HCT116 (cell line): ENCODE results near the gene UBE3C. TPM values are rescaled to one million over a fixed set of nuclear protein-coding genes. Genes with fewer than 3 reads are reported as not detected.

ENCODE experiments used
- ATAC-seq: fragments of 200-7000 bp; cut with Tn5 transposase; 2 replicates; pipeline ENCODE4 v1.9.1; 2020; ENCODE audit warnings: mild to moderate bottlenecking, moderate library complexity
- BruUV-seq: library from RNA; stranded (reverse); fragments of 400-500 nt; replicated peaks from 2 replicates; lab custom pipeline; 2021; lab: Mats Ljungman, UMichigan
- CTCF ChIA-PET: fragments of 300-600 bp; sonication (Branson Sonifier 250); formaldehyde crosslinking; loops from one replicate; lab custom pipeline; 2021; ENCODE audit warnings: antibody characterized with exemption; lab: Charles Lee
- POLR2A ChIA-PET: fragments of 300-600, 350-600 bp; sonication (Branson Sonifier 250); formaldehyde crosslinking; loops from one replicate; lab custom pipeline; 2021; ENCODE audit warnings: antibody characterized with exemption; lab: Charles Lee
- RAD21 ChIA-PET, 2 experiments: fragments of 300-600 bp; sonication (Branson Sonifier 250); formaldehyde crosslinking; loops; one replicate each; lab custom pipeline; 2023; ENCODE audit warnings: low total read pairs in 2 of 2; ENCODE audit not compliant: uncharacterized antibody in 2 of 2, unreplicated experiment in 2 of 2, low non-redundant PET in 1 of 2; lab: Charles Lee
- DNase-seq: peaks from one replicate; pipeline ENCODE4 v3.0.0-alpha.2; 2010; ENCODE audit warnings: low read depth, low spot score
- H2AFZ ChIP-seq: fragments of 200-600 bp; shearing (Covaris generic), sonication (generic); 2 replicates; pipeline ENCODE4 v1.6.1; 2017; ENCODE audit warnings: low read depth, mixed run types, mixed read lengths, antibody characterized with exemption, low read length; ENCODE audit not compliant: poor library complexity, severe bottlenecking
- H3K27ac ChIP-seq: 2 replicates; pipeline ENCODE4 v1.5.1; 2012; ENCODE audit warnings: low read depth, low read length
- H3K27me3 ChIP-seq: fragments of 200-600 bp; sonication (generic); 2 replicates; pipeline ENCODE4 v1.6.1; 2016; ENCODE audit warnings: mixed run types, low read length, mixed read lengths; ENCODE audit not compliant: insufficient read depth
- H3K36me3 ChIP-seq, 2 experiments: fragments of 200-500 bp in 1 of 2; fragments of 200-600 bp in 1 of 2; sonication (Bioruptor generic) in 1 of 2; sonication (generic) in 1 of 2; 2 replicates each; pipeline versions ENCODE4 v1.5.1 to v1.6.1; 2014 to 2016; ENCODE audit warnings: low read length in 2 of 2, inconsistent platforms in 1 of 2, mixed read lengths in 1 of 2, mixed run types in 1 of 2; ENCODE audit not compliant: insufficient read depth in 2 of 2, control insufficient read depth in 1 of 2
- H3K4me1 ChIP-seq, 2 experiments: fragments of 200-600 bp in 1 of 2; sonication (generic) in 1 of 2; 2 replicates each; pipeline versions ENCODE4 v1.5.1 to v1.6.1; 2012 to 2017; ENCODE audit warnings: low read length in 2 of 2, inconsistent platforms in 1 of 2, mild to moderate bottlenecking in 1 of 2, mixed read lengths in 1 of 2, mixed run types in 1 of 2, moderate library complexity in 1 of 2; ENCODE audit not compliant: insufficient read depth in 2 of 2, control insufficient read depth in 1 of 2
- H3K4me2 ChIP-seq: fragments of 200-600 bp; sonication (generic); 2 replicates; pipeline ENCODE4 v1.6.1; 2017; ENCODE audit warnings: mixed run types, low read length, mixed read lengths
- H3K4me3 ChIP-seq, 2 experiments: fragments of 200-600 bp in 1 of 2; sonication (generic) in 1 of 2; replicated peaks in 1 of 2; 2 replicates each; pipeline ENCODE4 v1.5.1; 2011 to 2016; ENCODE audit warnings: low read length in 2 of 2, control low read depth in 1 of 2, low read depth in 1 of 2, mild to moderate bottlenecking in 1 of 2, mixed read lengths in 1 of 2, mixed run types in 1 of 2
- H3K79me2 ChIP-seq: fragments of 200-600 bp; sonication (generic); 2 replicates; pipeline ENCODE4 v1.6.1; 2017; ENCODE audit warnings: mild to moderate bottlenecking, mixed run types, low read length, moderate library complexity, mixed read lengths; ENCODE audit not compliant: insufficient read depth
- H3K9ac ChIP-seq: fragments of 200-600 bp; sonication (generic); 2 replicates; pipeline ENCODE4 v1.6.1; 2016; ENCODE audit warnings: low read length, mixed read lengths
- H3K9me2 ChIP-seq: fragments of 200-600 bp; sonication (generic), shearing (Covaris generic); 2 replicates; pipeline ENCODE4 v1.6.1; 2017; ENCODE audit warnings: mixed run types, mild to moderate bottlenecking, moderate library complexity; ENCODE audit not compliant: insufficient read depth
- H3K9me3 ChIP-seq, 2 experiments: fragments of 200-500 bp in 1 of 2; fragments of 200-600 bp in 1 of 2; sonication (Bioruptor generic) in 1 of 2; sonication (generic) in 1 of 2; 2 replicates each; pipeline ENCODE4 v1.6.1; 2014 to 2017; ENCODE audit warnings: low read length in 2 of 2, mixed read lengths in 2 of 2, inconsistent platforms in 1 of 2, low read depth in 1 of 2, mild to moderate bottlenecking in 1 of 2, mixed run types in 1 of 2, moderate library complexity in 1 of 2; ENCODE audit not compliant: control insufficient read depth in 1 of 2, insufficient read depth in 1 of 2
- H4K20me1 ChIP-seq: fragments of 200-600 bp; sonication (generic), shearing (Covaris generic); 2 replicates; pipeline ENCODE4 v1.6.1; 2017; ENCODE audit warnings: mixed run types, mild to moderate bottlenecking, moderate library complexity; ENCODE audit not compliant: insufficient read depth
- ATF3 ChIP-seq: IDR thresholded peaks from 2 replicates; pipeline ENCODE4 v1.6.1; 2012
- CBX3 ChIP-seq: IDR thresholded peaks from 2 replicates; pipeline ENCODE4 v1.6.1; 2012; ENCODE audit warnings: low read depth
- CEBPB ChIP-seq: IDR thresholded peaks from 2 replicates; pipeline ENCODE4 v1.6.1; 2012; ENCODE audit warnings: low read depth
- CTCF ChIP-seq, 3 experiments: fragments of 200-600 bp in 1 of 3; sonication (generic) in 1 of 3; IDR thresholded peaks in 2 of 3; conservative IDR thresholded peaks in 1 of 3; 2 replicates each; pipeline ENCODE4 v1.5.1; 2012 to 2017; ENCODE audit warnings: low read depth in 2 of 3, low read length in 2 of 3, antibody characterized with exemption in 1 of 3, borderline replicate concordance in 1 of 3, control low read depth in 1 of 3, mild to moderate bottlenecking in 1 of 3, mixed read lengths in 1 of 3, mixed run types in 1 of 3, moderate library complexity in 1 of 3; ENCODE audit not compliant: insufficient read depth in 1 of 3
- EGR1 ChIP-seq: IDR thresholded peaks from 2 replicates; pipeline ENCODE4 v1.6.1; 2012; ENCODE audit warnings: low read depth
- EZH2 ChIP-seq: fragments of 200-600 bp; sonication (generic); IDR thresholded peaks from 2 replicates; pipeline ENCODE4 v1.6.1; 2017; ENCODE audit warnings: antibody characterized with exemption, mixed run types
- EZH2phosphoT487 ChIP-seq: fragments of 200-600 bp; IDR thresholded peaks from 2 replicates; pipeline ENCODE4 v1.6.1; 2018; ENCODE audit warnings: antibody characterized with exemption, borderline replicate concordance
- FOSL1 ChIP-seq: IDR thresholded peaks from 2 replicates; pipeline ENCODE4 v1.6.1; 2012; ENCODE audit warnings: low read depth
- JUND ChIP-seq: IDR thresholded peaks from 2 replicates; pipeline ENCODE4 v1.6.1; 2012
- POLR2A ChIP-seq: IDR thresholded peaks from 2 replicates; pipeline ENCODE4 v1.7.0; 2011; ENCODE audit warnings: borderline replicate concordance; ENCODE audit not compliant: insufficient read depth, insufficient read length; ENCODE audit errors: extremely low read depth
- REST ChIP-seq: IDR thresholded peaks from 2 replicates; pipeline ENCODE4 v1.6.1; 2012; ENCODE audit warnings: low read depth
- SIN3A ChIP-seq: IDR thresholded peaks from 2 replicates; pipeline ENCODE4 v1.6.1; 2012; ENCODE audit warnings: low read depth
- SRF ChIP-seq: IDR thresholded peaks from 2 replicates; pipeline ENCODE4 v1.6.1; 2012; ENCODE audit warnings: low read depth
- YY1 ChIP-seq: IDR thresholded peaks from 2 replicates; pipeline ENCODE4 v1.6.1; 2011; ENCODE audit warnings: low read length, low read depth, moderate library complexity, mild to moderate bottlenecking; ENCODE audit not compliant: insufficient replicate concordance; ENCODE audit errors: extremely low read depth
- ZFX ChIP-seq: fragments of 450-650 bp; IDR thresholded peaks from 2 replicates; pipeline ENCODE4 v1.6.1; 2017
- intact Hi-C: fragments of 100-400 bp; cut with micrococcal nuclease; formaldehyde crosslinking; loops from 2 replicates; pipeline ENCODE4 v1.10.0; 2022
- total RNA-seq: library from RNA; stranded (reverse); gene quantifications from one replicate; pipeline ENCODE4 v1.2.1, GENCODE V29; 2021; ENCODE audit not compliant: unreplicated experiment

Gene UBE3C
- total RNA-seq, 1 experiment from 2014 or later: 68.3 TPM

GRCh38 chr7:157150882-157151281 lies 12.2 kb downstream of the UBE3C start:
- no peak overlapping the region for H3K9ac ChIP-seq
- no peaks in the 10 kb centered on the region for H3K9me3 ChIP-seq
- no peak overlapping the region for H3K4me2 ChIP-seq
- intact Hi-C loops: no loop called here
- RAD21 ChIA-PET: no interaction called here
- TF ChIP-seq CTCF (IDR thresholded peaks at IDR 0.05 in 2 of 3, conservative IDR thresholded peaks at IDR 0.05 in 1 of 3; ENCODE audit: borderline replicate concordance in 1 of 3, insufficient read depth in 1 of 3, low read depth in 2 of 3, low read length in 2 of 3): no peak
- no peak for TF ChIP-seq CBX3
- TF ChIP-seq SIN3A: no peak
- TF ChIP-seq POLR2A: no peak
- TF ChIP-seq EZH2phosphoT487: no peak
- TF ChIP-seq JUND: no peak
- TF ChIP-seq CEBPB: no peak
- TF ChIP-seq EZH2: no peak
- TF ChIP-seq FOSL1: no peak
- TF ChIP-seq YY1: no peak
- no peak for TF ChIP-seq ATF3
- no peak for TF ChIP-seq ZFX
- TF ChIP-seq SRF: no peak
- no peak for TF ChIP-seq REST
- no peak for TF ChIP-seq EGR1
- TF ChIP-seq, all 23 proteins: peak for 0
- Histone ChIP-seq H3K4me1 (no peaks in the 10 kb centered on the region), H3K79me2 (peaks cover 100% of the 10 kb centered on the region), H2AFZ (no peak overlapping the region), H3K9me2 (no peaks in the 10 kb centered on the region), H4K20me1 (peaks cover 63% of the 10 kb centered on the region; the same call in 1 of the 2 replicates), H3K36me3 (peaks cover 0 to 10% of the 10 kb centered on the region in 2 experiments; a peak in 1 of 4 replicates), H3K27ac (no peak overlapping the region), H3K4me3 (no peak overlapping the region), H3K27me3 (no peaks in the 10 kb centered on the region)
- no peak for DNase-seq
- ATAC-seq: no peak
- ChIA-PET POLR2A (no interaction called here), CTCF (no interaction called here)
- no TSS peak for BruUV-seq
